ENCODE data around the gene SETD6. TPM values are rescaled to one million over a fixed set of nuclear protein-coding genes. Genes with fewer than 3 reads are reported as not detected.

SETD6 gene
- polyA plus RNA-seq, 3 donors: 28.1 to 56.4 (median 46.8) TPM

- DNase-seq: no peak
Observed at GRCh38 chr16:58507195-58507962, 7.9 kb upstream of the SETD6 start.

- no peak for DNase-seq
Observed at GRCh38 chr16:58507963-58508670, 7.2 kb upstream of the SETD6 start.

DNA sequence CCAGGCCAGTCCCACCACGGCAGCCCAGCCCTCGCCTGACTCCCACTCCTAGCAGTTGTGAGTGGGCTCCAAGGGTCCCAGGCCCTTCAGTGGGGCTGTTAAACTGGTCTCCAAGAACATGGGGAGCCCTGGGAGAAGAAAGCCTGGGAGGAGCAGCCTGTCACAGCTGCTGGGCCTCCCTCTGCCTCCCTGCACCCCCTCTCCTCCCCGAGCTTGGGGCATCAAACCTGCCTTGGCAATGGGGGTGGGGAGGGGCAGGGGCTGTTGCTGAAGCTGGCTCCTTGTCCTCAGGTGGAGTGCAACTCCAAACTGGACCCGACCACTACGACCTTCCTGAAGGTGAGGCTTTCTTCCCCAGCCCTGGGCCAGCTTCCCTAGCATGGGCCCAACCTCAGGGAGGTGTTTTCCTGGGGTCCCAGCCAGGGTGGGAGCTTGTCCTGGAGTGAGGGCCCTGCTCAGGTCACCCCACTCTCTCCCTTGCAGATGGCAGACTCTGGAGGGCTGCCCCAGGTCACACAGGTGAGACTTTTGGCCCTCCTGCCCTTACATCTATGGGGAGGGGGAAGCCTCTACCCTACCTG, 6.6 kb upstream of the SETD6 start:
- no peak for DNase-seq

GRCh38 chr16:58509256-58510096, 5.8 kb upstream of the SETD6 start:
- DNase-seq: no peak

GRCh38 chr16:58510097-58510775, 5.1 kb upstream of the SETD6 start:
- DNase-seq: no peak

- DNase-seq: no peak
Observed at GRCh38 chr16:58510776-58511628, 4.3 kb upstream of the SETD6 start.

DNA sequence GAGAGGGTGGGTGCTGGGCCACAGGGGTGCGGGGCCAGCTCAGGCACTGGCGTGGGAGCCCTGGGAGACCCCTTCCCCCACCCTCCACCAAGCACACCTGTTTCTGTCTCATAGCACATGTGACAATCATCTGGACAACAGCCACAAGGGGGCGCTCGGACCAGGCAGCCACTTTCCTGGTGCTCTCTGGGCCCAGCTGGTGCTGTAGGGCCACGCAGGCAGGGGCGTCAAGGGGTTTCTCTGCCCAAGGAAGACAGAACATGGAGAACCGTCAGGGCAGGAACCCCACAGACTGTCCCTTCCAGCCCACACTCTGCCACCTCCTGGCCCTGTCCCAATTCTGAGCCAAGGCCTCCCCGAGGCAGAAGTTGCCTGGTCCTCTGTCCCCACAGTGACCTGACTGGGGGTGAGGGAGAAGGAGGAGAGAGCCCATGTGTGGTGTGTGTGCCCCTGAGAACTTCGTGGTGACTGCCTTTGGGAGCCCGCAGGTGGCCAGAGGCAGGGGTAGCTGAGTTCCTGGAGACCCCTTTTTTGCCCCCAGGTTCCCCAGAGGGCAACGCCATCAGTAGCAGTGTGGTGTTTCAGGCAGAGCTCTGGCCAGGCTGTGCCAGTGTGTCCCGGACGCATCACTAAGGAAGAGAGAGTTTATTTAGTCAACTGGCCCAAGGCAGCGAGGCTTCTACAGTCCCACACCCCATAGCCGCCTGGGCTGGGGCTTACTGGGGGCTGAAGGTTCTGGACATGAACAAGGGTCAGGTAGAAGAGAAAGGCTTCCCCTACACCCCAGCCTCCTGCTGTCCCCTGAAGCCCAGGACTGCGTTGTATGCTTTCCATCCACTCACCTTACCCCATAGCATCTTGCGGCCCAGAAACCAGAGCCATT, 3.1 kb upstream of the SETD6 start:
- peak; percentile 54 for DNase-seq

- DNase-seq: no peak
Observed at GRCh38 chr16:58513874-58514273, 1.4 kb upstream of the SETD6 start.

GRCh38 chr16:58515871-58516767, 802 bp downstream of the SETD6 start:
- DNase-seq: no peak

- DNase-seq: no peak
Observed at GRCh38 chr16:58516768-58517107, 1.4 kb downstream of the SETD6 start.

DNA sequence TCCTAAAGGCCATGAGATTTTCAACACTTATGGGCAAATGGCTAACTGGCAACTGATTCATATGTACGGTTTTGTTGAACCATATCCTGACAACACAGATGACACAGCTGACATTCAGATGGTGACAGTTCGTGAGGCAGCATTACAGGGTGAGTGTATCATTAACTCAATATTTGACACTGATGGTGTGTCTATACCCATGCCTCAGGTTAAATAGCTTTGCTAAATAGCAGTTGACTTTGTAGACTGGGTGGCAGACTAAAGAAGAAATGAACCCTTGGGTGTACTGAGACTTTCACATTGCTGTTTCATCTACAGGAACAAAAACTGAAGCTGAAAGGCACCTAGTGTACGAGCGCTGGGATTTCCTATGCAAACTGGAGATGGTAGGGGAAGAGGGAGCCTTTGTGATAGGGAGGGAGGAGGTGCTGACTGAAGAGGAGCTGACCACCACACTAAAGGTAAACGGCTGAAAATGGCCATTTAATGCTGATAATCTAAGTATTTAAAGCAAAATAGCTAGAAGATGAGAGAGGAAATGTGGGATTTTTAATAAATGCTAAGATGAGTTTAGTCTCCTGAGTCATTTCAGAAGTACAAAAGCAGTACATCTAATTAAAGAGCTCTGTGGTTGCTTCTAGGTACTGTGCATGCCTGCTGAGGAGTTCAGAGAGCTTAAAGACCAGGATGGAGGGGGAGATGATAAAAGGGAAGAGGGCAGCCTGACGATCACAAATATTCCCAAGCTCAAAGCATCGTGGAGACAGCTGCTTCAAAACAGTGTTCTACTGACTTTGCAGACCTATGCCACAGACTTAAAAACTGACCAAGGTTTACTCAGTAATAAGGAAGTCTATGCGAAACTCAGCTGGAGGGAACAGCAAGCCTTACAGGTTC, 3.0 kb downstream of the SETD6 start:
- DNase-seq: no peak

- DNase-seq: no peak
Observed at GRCh38 chr16:58518980-58519368, 3.7 kb downstream of the SETD6 start.

GRCh38 chr16:58519707-58520106, 4.4 kb downstream of the SETD6 start:
- DNase-seq: no peak

GRCh38 chr16:58530179-58530578, 14.9 kb downstream of the SETD6 start:
- DNase-seq: no peak

DNA sequence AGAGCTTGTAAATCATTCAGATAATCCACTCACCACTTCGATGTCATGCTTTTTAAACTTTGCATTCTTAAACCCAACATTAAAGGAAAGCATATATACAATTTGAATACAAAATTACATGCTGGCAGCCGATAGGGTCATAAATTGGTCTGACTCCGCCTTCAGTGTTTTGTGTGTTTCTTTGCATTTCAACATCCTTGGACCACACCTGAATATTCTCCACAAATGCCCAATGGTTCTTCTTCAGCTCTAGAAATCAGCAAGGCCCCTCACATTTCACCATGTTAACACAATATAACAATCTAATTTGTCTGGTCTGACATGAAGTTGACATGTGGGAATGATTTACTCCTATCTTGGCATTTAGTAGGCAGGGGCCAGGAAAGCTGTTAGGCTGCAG, 17.1 kb downstream of the SETD6 start:
- DNase-seq: no peak

GRCh38 chr16:58533751-58534470, 18.6 kb downstream of the SETD6 start:
- no peak for DNase-seq

DNA sequence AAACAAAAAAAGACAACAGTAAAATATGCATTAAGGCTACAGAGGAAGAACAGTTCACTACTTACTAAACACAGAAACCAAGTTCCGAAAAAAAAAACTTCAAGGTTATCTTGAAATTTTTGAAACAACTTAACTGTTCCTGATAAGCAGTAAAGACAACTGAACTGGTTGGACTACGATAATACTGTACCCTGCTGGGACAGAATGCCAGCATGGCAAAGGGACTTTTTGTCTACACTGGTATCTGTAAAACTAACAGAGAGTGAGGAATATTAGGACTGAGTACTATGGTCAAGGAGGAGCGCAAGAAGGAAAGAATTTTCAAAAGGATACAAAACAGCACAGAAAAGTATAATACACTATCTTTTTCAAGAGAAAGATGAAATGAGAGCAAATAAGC, 19.8 kb downstream of the SETD6 start:
- DNase-seq: no peak

All from renal pelvis (tissue), 4 donors.